Measurements from ENCODE around the gene DSG3. TPM values are rescaled to one million over a fixed set of nuclear protein-coding genes. Genes with fewer than 3 reads are reported as not detected.

The DSG3 gene
- total and polyA plus RNA-seq, 2 of the 8 experiments (the other 6 are each of a cell fraction or from before 2014, with no cell fraction given): 0.03 to 0.07 TPM

DNA sequence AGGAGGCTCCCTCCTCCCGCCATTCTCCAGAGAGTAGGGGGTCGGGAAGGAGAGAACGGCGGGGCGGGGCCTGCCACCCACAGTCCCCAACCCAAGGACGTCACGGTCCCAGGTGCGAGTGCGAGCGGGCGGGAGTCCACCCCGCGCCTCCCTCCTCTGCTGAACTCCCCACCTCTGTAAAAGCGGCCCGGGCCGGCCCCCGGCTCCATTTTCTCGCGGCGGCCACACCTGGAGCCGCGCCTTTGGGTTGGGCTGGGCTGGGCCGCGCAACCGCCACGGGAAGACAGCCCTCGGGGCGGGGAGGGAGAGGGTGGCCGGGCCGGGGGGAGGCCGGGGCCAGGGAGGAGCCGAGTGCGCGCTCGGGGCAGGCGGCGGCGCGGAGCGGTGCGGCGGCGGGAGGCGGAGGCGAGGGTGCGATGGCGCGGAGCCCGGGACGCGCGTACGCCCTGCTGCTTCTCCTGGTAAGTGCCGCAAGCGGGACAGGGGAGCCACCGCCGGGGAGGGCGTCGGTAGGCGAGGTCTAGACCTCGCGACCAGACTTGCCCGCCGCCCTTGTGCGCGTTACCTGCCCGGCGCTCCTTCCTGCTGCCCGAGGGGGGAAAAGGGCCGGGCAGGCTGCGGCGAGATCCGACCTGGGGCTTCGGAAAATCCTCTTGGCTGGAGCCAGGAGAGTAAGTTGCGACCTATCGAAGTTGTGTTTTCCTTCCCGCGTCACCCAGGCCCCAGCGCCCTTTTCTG lies 50.5 kb downstream of the DSG3 start, which contains the start of gene DSG2 (continued):
- TF ChIP-seq, protein P1, sequence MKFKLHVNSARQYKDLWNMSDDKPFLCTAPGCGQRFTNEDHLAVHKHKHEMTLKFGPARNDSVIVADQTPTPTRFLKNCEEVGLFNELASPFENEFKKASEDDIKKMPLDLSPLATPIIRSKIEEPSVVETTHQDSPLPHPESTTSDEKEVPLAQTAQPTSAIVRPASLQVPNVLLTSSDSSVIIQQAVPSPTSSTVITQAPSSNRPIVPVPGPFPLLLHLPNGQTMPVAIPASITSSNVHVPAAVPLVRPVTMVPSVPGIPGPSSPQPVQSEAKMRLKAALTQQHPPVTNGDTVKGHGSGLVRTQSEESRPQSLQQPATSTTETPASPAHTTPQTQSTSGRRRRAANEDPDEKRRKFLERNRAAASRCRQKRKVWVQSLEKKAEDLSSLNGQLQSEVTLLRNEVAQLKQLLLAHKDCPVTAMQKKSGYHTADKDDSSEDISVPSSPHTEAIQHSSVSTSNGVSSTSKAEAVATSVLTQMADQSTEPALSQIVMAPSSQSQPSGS (IDR thresholded peaks at IDR 0.05; ENCODE audit: low read length): no peak
- TF ChIP-seq TCF12 (IDR thresholded peaks at IDR 0.05; ENCODE audit: low read depth, low read length): no peak
- peak; percentile 56; the same call in 1 of the 2 replicates for TF ChIP-seq TAF1 (IDR thresholded peaks at IDR 0.05; ENCODE audit: low read depth, low read length)
- peak; percentile 73; the same call in 1 of the 2 replicates for TF ChIP-seq YY1 (IDR thresholded peaks at IDR 0.05; ENCODE audit: low read depth, low read length)
- no peak for TF ChIP-seq KDM1A (IDR thresholded peaks at IDR 0.05; ENCODE audit: borderline replicate concordance, low read length)
- no peak for TF ChIP-seq SRF (IDR thresholded peaks at IDR 0.05; ENCODE audit: low read depth, low read length)

Measured in H1 (cell line).